ENCODE data around the gene CERKL.

GRCh38 chr2:181573140-181573736, 83.7 kb downstream of the CERKL start:
- peak; percentile 64 for TF ChIP-seq CTCF (IDR thresholded peaks at IDR 0.05; ENCODE audit: poor library complexity)
- no peak for TF ChIP-seq EZH2 (IDR thresholded peaks at IDR 0.05; ENCODE audit: borderline replicate concordance)
